GF-D8 (cell line): ENCODE results near the gene ERCC4.

Experiments used
- DNase-seq: peaks from one replicate; lab custom pipeline; 2025; lab: John Stamatoyannopoulos, UW

The ERCC4 gene

DNA sequence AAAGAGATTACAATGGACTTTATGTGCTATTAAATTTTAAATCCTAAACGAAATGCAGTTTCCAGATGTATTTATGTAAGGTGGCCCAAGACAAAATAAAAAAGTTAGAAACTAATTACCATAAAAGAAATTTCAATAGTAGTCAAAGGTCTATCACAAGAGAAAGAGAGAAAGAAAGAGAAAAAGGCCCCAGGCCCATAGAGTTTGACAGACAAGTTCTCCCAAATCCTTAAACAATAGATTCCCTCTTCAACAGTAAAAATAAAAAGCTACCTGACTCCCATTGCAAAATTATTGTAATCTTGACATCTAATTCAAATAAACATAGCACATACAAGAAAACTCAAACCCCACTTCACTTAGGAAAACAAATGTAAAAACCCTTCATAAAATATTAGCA is 8.6 kb upstream of the ERCC4 start:
- DNase-seq, result no peak

DNA sequence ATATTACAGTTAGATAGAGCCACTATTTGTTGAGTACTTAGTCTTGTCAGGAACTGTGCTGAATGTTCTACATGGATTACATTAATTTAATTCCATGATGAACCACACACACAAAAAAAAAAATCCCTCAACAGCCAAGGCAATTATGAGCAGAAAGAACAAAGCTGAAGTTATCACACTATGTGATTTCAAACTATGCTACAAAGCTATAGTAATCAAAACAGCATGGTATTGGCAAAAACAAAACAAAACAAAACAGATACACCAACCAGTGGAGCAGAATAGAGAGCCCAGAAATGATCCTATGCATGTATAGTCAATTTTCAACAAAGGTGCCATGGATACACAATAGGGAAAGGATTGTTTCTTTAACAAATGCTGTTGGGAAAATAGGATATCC is 8.1 kb upstream of the ERCC4 start:
- DNase-seq, result no peak

DNA sequence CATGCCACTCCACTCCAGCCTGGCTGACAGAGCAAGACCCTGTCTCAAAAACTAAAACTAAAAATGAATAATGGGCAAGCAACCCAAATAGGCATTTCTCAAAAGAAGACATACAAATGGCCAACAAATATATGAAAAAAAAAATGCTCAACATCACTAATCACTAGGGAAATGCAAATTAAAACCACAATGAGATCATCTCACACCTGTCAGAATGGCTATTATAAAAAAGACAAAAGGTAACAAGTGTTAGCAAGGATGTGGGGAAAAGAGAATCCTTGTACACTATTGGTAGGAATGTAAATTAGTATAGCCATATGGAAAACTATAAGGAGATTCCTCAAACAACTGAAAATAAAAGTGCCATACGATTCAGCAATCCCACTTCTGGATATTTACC is 7.1 kb upstream of the ERCC4 start:
- no peak for DNase-seq

- DNase-seq, result no peak
Observed at GRCh38 chr16:13913374-13914292, 6.3 kb upstream of the ERCC4 start.

DNA sequence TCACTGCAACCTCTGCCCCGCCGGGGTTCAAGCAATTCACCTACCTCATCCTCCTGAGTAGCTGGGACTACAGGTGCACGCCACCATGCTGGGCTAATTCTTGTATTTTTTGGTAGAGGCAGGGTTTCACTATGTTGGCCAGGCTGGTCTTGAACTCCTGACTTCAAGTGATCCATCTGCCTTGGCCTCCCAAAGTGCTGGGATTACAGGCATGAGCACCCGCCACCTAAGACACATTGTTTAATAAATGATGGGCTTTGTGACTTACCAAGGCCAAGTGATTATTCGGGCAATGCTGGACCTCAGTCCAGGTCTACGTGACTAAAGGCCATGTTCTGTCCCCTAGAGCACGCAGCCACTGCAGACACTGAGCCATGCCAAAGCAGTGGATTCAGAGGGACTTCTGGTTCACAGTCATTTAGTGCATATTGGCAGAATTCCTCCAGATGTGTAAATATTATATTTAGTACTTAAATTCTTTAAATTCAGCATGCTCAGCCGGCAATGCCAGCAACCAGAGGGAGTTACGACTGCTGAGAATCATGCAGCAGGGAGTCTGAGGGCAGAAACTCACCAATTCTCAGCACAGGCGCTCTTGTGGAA is 4.8 kb upstream of the ERCC4 start:
- DNase-seq, result no peak

DNA sequence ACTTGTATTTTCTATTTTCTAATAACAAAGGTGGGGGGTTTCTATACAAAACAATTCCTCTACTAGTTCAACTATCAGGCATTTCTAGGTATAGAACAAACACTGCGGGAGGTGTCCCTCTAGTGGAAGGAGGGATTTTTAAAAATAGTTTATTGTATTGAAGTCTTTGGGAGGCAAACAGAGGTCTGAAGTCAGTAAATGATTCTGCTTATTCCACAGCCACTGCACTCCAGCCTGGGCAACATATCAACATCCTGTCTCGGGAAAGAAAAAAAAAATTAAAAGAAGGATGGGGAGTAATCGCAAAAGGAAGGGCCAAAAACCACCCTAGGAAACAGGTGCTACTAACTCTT is 648 bp upstream of the ERCC4 start:
- DNase-seq, result no peak

DNA sequence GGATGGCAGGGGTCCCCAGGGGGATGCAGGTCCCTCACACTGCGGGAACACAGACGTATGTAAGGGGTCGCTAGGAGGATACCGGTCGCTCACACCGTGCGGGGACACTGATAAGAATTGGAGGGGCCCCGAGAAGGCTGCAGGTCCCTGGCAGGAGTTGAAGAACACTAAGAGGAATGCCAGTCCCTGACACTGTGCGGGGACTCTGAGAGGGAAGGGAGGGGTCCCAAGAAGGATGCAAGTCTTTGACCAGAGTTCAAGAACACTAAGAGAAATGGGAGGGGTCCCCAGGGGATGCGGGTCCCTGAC is 510 bp downstream of the ERCC4 start:
- no peak for DNase-seq

DNA sequence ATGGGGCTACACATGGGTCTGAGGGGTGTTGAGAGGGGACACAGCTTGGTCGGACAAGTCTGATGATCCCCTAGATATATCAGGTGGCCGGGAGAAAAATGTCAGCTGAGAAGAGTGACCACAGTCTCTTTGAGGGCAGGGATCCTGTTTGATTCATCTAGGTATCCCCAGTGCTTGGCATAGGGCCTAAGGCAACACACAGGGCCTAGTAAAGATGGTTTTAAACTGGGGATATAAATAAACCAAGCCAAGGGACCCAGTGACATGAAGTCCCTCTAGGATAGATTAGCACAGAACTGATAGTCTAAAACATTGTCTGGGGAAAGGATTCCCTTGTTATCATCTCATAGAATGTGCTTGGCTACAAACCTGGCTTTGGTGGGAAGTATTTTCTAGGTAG is 1.4 kb downstream of the ERCC4 start:
- DNase-seq, result no peak

DNA sequence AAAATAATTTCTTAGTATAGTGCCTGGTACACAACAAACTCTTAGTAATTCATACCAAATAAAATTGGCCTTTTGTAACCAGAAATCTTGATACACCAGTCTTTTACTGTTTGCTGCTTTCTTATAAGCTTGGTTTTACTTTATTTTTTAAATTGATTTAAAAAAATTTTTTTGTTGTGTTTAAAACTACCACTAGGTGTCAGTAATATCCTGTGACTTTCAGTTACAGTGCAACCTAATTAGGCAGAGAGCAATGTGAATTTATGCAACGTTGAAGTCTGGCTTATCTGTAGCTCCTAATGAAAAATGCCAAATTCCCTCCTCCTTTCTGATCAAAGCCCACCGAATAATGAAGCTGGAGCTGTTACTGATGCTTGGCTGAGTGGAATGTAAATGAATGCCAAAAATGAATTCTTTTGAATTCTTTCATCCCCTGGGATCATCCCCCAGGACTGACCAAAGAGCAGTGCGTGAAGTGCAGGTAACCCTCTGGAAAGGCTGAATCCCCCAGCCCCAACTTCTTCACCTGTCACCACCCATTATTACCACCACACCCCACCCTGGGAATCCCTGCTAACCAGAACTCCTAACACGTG is 3.8 kb downstream of the ERCC4 start:
- DNase-seq, result no peak

- DNase-seq, result no peak
Observed at GRCh38 chr16:13926464-13926863, 6.5 kb downstream of the ERCC4 start.

DNA sequence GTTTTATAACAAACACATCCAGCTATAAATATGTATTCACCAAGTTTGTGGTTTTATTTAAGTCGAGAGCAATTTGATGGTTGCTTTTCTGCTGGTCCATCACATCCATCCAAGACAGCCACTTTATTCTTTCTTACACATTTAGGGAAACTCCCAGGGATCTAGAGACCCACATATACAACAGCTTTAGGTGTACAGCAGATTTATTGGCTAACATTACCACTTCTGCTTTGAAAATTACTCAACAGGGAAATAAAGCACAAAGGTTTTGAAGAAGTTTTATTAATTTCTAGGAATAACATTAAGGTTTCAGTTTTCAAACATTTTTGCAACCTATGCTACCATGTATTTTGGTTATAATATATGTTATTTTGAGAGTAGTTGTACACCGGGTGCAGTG is 6.9 kb downstream of the ERCC4 start:
- DNase-seq, result no peak

DNA sequence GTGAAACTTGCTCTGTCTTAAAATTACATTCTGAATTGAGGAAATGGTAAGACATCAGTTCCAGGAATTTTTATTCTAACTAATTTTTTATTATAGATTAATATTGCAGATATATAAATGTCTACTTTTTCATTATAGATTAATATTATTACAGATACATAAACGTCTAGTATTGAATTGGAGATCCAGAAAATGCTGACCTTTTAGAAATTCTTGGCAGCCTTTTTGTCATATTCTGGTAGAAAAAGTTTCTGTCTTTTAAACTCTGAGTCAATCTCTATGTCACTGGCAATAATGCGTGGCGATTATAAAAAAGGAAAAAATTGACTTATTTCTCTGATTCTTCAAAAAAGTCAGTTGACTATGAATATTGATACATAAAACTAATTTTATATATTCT is 8.7 kb downstream of the ERCC4 start:
- no peak for DNase-seq

DNA sequence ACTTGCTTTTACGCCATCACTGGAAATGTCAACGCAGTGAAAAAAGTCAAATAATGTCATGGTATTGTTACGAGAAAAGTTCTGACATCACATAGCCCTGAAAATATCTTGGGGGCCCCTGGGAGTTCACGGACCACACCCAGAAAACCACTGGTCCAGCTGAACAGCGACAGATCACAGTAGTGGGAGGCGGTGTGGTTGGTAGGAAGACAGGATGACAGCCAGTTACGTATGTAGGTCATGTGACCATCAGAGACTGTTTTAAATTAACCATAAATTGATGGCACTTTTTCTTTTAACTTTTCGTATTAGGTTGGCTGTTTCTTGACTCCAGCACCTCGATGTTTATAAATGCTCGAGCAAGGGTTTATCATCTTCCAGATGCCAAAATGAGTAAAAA is 11.9 kb downstream of the ERCC4 start:
- no peak for DNase-seq

- DNase-seq, result no peak
Observed at GRCh38 chr16:13935408-13935807, 15.5 kb downstream of the ERCC4 start.

DNA sequence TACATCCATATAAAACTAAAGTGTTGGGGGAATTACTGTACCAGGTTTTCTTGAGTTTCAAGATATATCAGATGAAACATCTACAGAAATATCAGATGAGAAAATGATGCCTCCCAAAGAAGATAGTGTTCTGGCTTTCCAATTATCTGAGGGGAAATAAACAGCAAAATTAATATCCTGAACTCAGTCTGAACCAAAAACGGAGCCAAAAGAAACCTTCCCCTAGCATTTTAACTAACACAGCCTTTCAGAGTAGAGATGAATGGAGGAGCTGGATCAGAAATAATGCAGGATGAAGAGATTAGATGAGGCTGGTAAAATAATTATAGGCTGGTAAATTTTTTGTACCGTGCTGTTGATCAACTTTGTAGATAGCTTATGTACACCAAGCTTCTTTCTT is 16.2 kb downstream of the ERCC4 start:
- no peak for DNase-seq

GRCh38 chr16:13936596-13937081 is 16.7 kb downstream of the ERCC4 start:
- no peak for DNase-seq

DNA sequence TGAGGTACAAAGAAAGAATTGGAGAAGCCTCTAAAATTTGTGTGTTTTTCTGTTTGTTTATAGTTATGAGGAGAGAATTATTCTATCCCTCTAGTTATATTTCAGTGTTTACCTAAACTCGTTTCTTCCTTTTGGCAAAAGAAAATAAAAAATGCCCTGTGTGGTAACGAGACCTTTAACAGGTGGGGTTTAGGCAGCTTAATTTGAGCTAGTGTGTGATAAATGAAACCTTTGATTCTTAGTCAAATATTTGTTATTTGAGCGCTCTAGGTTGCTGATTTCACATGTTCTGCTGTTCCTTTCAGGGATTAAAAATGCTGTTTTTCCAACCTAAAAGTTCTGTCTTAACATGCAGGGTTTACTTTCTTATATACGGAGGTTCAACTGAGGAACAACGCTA is 17.5 kb downstream of the ERCC4 start:
- no peak for DNase-seq

GRCh38 chr16:13938480-13938879 is 18.5 kb downstream of the ERCC4 start:
- no peak for DNase-seq

- DNase-seq, result no peak
Observed at GRCh38 chr16:13939821-13940220, 19.9 kb downstream of the ERCC4 start.

DNA sequence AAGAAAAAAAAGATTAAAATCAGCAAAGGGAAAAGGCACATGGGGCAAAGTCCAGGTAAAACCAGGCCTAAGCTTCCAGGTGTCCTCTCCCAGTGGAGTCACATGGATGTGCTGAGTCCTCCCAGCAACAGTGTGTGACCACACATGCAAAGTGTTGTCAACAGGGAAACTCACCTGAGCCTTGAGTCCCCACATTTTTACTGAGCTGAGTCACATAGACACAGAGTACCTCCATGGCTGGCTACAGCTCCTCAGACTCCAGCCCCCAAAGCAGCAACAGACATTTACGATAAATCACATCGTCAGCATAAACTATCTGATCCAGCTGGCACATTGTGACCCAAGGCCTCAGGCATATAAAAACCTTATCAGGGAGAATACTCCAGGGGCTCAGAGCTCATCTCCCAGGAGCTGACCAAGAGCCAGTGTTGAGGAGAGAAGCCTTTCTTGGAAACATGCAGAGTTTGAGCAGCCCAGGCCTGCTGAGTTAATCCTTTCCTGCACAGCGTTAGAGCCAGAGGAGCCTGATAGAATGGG is 20.5 kb downstream of the ERCC4 start:
- DNase-seq, result no peak

DNA sequence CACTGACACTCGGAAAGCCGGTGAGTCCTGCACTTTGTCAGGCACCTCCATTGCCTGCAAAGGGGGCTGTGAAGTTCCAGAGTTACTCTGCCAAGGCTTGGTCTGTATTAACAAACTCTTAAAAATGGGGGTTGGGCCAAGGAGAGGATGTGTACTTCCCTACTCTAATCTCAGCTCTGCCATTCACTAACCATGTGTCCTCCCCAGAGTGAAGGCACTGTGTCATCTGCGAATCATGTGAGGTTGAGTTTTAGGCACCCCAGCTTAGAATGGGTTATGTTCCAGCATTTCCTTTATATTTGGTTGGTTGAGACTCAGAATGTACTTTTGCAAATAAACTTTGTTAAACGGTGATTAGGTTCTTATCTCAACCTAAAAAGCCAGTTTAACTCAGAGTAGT is 24.9 kb downstream of the ERCC4 start:
- no peak for DNase-seq

- DNase-seq, result no peak
Observed at GRCh38 chr16:13945744-13946485, 26.0 kb downstream of the ERCC4 start.

DNA sequence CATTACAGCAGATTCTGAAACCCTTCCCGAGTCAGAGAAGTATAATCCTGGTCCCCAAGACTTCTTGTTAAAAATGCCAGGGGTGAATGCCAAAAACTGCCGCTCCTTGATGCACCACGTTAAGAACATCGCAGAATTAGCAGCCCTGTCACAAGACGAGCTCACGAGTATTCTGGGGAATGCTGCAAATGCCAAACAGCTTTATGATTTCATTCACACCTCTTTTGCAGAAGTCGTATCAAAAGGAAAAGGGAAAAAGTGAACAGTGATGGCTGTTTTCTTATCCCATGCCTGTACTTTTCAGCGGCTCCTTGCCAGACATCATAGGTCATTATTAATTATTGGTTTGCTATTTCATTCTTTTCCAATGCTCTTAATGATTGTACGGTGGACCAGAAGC is 28.1 kb downstream of the ERCC4 start:
- no peak for DNase-seq
